GM21423 (cell line): ENCODE results near the gene KCNQ1.

Experiments
- ATAC-seq: cut with Tn5 transposase; IDR thresholded peaks from one replicate; pipeline ENCODE4 v1.9.1; 2021; ENCODE audit warnings: mild to moderate bottlenecking, moderate library complexity; ENCODE audit not compliant: unreplicated experiment

Gene KCNQ1

DNA sequence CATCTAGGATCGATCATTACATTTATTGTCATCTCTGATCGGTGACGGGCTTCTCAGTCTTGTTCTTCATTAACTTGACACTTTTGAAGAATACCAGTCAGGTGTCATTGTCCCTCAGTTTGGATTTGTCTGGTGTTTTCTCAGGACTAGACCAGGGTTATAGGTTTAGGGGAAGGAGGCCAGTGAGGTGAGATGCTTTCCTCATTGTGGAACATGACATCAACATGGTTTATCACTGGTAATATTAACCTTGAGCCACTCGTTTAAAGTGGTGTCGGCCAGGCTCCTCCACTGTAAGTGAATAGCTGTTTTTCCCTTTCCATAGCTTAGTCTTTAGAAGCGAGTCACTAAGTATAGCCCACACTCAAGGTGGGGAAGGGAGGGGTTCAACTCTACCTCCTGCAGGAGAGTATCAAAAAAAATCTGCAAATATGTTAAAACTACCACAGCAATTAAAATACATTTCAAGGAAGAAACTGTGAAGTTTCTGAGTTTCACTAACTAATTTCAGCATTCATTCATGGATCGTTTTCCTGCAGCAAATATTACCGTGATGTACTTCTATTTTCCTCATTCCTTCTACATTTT is 213.0 kb downstream of the KCNQ1 start:
- no peak for ATAC-seq

DNA sequence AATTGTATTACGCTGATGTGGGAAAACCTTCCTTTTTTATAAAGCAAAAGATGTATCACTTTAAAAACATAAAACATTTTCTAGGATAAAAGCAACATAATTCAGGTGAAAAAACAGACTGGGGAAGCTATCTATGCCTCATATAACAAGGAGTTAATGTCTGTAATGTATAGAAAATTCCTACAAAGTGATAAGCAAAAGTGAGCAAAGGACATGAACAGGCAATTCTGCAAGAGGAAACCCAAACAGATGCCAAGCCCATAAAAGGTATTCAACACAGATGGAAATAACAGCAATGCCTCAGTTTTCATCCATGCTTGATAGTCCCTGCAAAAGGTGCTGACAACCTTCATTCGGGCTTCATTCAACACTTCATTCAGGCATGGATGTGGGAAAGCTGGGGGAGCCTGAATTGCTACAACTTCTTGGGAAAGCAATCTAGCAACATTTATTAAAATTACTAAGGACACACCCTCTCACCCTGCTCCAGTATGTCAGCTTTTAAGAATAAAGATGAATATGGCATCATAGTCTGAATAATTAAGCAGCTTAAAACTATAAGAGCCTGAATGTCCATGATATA is 215.6 kb downstream of the KCNQ1 start:
- ATAC-seq = no peak

DNA sequence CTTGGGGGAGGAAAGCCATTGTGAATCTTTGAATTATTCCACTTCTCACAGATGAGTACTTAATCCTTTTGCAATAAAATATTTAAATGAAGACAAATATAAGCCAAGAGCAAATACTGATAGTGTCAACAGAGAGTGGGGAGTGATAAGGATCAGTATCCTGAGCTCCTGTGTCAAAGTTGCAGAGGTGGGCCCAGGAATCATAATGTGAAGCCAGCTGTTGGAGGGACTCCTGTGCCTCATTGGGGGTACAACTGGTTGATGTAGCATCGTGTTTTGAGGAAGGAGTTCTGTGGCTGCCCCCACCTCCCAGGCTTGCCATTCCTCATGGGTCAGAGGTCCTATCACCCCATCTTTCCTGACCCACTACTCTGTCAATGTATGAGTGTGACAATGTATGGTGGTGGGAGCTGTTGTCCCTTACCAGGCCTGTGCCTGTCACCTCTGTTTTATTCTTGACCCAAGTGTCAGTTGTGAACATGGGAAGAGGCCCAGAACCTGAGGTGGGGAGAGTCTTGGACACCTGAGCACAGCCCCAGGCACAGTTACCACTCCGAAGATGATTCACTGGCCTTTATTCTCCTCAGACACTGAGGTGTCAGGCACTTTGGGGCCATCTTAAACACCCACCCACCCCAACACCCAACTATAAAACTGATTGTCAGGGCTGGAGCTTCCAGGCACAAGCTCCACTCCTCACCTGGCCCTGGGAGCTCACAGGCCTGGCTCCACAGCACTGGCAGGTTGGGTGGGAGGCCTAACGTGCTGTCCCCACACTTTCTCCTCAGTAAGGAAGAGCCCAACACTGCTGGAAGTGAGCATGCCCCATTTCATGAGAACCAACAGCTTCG is 216.6 kb downstream of the KCNQ1 start:
- no peak for ATAC-seq

DNA sequence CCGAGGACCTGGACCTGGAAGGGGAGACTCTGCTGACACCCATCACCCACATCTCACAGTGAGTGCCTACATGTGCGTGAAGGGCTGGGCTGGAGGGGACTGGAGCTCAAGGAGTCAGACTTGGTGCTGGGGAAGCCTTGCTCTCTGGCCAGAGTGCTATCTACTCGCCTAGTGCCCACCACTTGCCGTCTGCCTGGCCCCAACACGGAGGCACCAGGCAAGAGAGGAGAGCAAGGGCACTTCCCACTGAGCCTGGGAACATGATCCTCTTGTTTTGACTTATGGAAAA is 217.2 kb downstream of the KCNQ1 start:
- no peak for ATAC-seq

DNA sequence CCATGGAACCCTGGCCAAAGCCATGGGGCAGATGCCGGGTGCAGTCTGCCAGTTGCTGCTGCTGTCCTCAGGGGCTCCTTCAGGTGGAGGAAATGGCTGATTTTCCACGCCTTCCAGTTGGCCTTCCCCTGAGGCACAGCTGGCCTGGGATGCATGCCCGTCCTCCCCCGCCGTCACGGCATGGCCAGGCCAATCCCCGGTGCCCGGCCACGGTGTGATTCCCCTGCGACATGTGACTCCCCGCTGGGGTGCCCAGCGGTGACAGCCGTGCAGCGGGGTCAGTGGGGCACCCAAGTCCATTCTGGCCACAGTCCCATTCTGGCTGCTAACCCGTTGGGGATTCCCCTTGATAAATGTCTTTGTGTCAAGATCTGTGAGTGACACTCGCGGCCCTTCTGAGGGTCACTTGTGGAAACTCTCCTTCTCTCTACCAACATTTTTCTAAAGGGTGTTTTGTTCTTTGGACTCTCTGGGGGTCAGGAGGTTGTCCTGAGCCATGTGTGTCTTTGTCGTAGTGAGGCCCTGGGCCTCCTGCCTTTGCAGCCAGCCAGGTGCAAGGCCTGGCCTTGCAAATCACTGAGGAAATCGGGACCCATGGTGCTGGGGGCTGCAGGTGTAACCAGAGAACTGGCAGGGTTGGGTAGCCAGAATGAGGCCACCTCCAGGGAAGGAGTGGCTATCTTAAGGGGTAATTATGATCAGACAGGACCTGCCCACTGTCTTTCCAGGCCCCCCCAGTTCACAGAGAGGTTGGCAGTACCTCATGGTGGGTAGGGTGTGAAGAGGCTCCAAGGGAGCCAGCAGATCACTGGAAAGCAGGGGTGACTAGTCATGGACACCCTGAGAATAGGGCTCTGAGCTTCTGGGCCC is 217.9 kb downstream of the KCNQ1 start:
- ATAC-seq = no peak

DNA sequence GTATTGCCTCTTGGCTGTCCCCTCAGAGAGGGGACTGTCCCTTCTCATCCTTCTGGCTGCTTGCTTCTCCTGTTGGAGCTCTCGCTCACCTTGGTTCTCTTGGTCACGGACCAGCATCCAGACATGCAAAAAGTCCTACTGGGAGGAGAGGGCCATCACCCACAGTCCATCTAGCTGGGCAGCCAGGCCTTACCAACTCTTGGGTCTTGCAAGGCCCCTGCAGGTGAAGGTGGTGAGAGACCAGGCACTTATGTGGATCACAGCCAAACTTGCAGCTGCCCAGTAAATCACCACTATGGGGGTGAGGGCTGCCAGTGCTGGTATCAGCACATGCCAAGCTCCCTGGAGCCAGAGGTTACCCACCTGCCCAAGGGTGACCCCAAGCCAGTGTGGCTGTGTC is 218.7 kb downstream of the KCNQ1 start:
- ATAC-seq = no peak

DNA sequence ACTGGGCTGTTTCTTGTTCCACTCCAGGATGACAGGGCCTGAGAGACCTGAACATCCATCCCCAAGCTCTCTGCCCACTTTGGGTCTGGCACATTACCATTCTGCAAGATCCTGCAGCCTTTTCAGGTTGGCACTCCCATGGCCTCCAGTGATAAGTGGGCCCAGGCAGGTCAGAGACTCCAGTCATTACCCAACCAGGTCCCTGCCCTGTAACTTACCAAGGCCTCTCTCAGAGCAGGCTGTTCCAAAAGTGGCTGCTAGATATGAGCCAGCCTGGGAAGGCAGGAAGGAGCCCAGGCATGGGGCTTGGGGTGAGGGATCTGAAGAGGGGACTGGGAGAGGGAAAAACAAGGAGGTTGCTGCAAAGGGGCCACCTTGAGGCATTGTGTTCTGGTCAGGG is 219.1 kb downstream of the KCNQ1 start:
- ATAC-seq = no peak

DNA sequence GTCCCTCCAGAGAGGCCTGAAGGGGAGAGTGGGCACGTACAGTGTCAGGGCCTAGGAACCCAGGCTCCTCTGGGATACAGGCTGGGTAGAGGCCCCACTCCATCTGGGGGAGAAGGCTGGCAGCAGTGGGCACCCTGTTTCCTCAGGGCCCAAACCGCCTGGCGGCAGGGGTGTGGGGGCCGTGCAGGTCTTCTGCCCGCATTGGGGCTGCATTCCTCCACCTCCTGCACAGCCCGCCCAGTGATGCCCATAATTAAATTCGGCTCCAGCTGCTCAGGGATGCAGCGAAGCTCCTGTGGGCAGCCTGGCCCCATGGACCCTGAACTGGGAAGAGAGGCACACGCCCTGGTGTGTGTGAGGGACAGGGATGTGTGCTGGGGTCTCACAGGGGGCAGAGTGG is 219.6 kb downstream of the KCNQ1 start:
- no peak for ATAC-seq

DNA sequence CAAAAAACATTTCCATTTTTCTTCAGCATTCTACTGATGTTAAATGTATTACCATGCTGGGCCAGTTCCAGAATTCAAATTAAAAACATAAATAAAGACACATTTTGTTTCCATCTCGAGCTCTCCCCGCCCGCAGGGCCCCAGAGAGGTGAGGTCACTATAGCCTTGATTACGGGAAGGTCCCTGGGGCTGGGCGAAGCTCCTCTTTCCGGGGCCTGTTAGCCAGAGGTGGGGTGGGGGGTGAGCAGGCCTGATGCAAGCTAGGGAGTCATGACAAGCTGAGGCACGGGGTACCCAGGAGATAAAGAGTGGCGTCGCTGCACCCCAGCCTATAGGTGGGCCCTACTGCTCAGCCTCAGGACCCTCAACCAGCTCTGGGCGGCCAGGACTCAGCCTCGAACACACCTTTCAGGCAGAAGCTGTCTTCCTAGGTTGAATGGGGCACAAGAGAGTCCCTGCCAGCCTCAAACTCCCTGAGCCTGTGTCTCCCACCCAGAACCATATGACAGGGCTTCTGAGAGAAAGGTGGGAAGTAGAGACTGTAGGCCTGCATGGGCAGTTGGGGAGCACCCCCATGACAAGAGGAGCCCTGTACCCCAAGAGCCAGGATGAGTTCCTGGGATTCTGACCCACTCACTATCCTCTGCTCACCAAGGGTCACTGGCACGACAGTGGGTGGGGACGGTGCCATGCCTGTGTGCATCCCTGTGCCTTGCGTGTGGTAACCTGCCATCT is 220.2 kb downstream of the KCNQ1 start:
- ATAC-seq = no peak

DNA sequence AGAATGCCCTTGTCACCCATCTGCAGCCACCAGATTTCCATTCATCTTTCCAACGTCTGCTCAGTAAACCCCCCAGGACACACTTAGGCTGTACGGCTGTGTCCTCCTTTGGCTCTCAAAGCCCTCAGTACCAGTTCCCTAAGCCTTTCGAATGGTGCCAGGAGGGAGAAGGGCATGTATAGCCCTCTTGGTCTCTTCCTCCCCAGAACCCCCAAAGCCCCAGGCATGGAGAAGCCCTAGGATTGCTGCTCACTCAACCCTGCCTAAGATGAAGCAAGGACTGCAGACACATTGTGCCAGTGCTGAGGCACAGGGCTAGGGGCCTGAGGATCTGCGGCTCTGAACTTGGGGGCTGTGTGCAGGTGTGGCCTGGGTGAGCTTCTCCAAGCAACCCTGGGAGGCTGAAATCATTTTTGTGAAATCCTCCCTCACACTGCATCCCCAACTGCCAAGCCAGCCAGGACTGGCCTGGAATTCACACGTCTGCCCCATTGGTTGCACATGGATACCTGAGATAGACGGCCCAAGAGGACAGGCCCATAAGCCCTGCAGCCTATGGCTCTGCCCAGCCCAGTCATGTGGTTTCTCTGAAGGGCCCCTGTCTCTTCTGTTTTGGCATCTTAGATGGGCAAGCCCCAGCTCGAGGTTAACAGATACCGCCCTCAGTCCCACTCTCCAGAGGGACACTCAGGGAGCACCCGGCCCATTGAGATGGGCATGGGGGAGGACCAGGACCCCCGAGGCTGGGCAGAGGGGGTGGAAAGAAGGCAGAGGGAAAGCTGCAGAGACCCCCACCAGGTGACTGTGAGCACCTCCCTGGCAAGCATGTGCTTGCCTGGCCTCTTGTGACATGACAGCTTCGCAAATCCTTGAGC is 221.0 kb downstream of the KCNQ1 start:
- ATAC-seq = no peak

DNA sequence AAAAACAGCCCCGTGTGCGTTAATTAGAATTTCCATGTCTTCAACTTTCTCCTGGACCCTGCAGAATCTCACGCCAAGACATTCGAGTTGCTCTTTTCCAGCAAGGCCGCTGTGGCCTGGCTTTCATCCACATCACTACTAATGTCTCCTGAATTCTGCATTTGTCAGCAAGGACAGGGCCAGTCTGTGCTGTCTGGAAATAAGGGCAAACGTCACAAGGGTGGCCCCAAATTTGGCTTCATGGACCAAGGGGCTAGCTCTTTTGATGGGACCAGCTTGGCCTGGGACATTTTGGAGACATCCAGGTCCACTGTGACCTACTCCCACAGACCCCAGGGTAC is 221.6 kb downstream of the KCNQ1 start:
- ATAC-seq = no peak

DNA sequence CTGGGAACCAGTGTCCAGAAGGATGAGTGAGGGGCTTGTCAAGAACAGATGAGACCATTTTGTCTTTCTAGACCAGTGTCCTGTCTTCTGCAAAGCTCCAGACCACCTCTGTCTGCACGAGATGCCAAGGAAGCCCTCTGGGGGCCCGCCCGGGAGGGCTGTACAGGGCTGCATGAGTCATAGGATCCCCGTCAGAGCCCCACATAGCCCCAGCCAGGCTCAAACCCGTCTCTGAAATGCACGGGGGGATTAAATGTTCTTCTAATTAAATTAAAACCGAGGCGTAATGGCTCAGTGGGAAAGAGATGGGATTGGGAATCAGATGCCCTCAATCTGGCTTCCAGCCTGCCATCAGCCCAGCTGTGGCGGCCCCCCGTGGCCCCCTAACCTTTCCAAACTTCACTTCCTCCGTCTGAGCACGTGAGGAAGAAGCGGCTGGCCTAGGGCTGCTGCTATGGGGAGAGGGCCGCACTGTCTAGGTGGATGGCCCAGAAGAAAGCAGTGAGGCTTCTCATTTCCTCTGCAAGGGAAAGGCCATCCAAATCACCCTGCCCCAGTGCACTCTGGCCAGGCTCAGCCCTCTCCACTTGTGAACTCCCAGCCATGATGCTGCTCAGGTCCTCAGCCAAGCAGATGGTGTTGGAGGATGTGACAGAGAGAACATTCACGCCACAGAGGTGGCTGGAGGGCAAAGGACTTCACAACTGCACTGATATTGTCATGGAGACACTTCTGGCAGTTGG is 222.2 kb downstream of the KCNQ1 start:
- no peak for ATAC-seq

DNA sequence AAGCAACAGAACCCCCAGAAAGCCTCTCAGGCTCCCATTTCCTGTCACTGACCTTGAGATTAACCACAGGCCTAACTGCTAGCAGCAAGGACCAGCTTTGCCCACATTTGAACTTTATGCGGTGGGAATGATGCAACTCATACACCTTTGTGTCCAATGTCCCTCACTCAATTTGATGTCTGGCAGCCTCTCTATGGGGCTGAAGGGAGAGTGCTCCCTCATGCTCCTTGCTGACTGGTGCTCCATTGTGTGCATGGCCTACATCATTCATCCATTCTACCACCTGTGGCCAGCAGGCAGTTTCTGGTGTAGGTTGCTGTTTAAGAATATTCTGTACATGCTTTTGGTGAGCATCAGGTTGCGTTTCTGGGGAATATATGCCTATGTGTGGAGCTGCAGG is 223.1 kb downstream of the KCNQ1 start:
- ATAC-seq = no peak

DNA sequence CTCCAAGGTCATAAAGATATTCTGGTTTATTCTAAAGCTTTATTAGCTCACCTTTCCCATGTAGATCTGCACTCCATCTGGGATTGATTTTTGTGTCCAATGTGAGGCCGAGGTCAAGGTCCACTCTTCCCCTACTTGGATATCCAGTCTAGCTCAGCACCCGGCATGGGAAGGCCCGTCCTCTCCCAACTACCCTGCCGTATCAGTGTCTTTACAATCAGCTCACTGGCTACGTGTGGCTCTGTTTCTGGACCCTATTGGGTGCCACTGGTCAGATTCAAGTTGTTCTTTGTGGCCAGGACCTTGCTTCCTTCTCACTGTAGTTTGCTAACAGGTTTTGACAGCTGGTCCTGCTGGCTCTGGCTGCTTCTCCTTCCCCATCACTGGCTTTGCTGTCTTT is 224.1 kb downstream of the KCNQ1 start:
- no peak for ATAC-seq

DNA sequence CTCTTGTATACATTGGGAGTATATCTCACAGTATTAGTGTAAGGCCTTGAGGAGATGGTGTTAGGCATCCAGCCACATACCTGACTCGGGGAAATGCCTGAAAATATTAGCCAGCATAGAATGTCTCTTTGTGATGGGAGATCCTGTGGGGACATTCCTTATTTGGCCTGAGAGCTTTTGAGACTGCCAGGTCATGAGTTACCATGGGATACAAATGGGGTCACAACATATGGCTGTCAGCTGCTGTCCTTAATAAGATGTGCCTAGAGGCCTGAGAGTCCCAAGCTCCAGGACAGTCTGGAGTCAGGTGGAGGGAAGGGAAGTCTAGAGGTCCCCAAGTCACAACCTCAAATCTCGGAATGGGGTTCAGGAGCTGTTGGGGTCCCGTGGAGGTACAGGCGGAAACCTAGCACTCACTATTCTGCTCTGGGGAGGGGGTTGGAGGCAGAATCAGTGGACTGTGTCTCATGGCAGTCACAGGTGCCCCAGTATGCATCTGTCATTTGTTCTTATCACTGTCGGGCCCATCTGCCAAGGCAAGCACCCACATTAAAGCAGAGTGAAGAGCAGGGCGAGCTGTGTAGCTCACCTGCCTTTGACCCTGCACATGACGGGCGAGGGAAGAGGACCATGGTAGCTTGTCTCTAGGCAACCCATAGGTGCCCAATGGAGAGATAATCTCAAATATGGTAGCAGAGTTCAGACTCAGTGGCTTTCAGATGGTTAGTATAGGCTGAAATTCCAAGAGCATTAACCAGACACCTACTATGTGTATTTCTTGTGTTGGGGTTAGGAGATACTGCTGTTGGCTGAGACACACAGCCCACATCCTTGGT is 225.0 kb downstream of the KCNQ1 start:
- no peak for ATAC-seq

DNA sequence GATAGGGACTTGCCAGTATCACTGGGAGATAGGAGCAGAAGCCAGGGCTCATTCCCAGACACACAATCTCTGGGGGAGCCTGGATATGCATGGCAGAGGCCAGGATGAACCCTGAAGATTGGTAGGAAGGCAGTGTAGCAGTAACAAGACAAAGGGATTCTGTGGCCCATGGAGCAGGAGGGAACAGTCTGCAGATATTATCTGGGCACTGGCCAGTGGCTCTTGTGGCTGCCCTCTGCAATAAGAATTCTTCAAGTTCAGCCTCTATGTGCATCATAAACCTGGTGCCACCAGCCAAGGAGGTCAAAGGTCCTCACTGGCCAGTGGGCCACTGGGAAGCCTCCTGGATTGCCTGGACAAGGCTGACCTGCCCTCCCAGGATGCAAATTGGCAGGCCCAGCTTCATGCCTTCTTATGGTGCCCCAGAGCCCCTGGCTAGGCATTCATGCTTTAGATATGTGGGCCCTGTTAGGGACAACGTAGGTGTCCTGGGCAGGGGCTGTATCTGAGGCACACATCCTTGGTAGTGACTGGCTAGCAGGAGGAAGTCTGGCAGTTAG is 225.8 kb downstream of the KCNQ1 start:
- ATAC-seq = no peak

DNA sequence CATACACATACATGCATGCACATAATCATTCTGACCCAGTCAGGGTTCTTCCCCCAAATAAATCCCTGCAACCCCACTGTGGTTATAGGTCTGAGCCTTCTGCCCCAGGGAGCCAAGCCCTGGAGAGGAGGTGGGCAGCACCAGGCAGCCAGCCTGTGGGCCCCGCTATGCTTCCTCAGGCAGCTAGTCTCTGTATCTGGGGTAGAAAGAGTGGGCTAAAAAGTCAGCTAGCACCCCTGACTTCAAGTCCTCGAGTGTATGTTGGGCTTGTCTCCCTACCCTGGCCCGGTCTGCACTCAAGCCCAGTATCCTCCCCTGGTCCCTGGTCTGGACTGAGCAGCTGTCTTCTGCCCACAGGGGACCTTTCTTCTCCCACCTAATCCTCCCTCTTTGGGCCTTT is 226.9 kb downstream of the KCNQ1 start:
- ATAC-seq = no peak

DNA sequence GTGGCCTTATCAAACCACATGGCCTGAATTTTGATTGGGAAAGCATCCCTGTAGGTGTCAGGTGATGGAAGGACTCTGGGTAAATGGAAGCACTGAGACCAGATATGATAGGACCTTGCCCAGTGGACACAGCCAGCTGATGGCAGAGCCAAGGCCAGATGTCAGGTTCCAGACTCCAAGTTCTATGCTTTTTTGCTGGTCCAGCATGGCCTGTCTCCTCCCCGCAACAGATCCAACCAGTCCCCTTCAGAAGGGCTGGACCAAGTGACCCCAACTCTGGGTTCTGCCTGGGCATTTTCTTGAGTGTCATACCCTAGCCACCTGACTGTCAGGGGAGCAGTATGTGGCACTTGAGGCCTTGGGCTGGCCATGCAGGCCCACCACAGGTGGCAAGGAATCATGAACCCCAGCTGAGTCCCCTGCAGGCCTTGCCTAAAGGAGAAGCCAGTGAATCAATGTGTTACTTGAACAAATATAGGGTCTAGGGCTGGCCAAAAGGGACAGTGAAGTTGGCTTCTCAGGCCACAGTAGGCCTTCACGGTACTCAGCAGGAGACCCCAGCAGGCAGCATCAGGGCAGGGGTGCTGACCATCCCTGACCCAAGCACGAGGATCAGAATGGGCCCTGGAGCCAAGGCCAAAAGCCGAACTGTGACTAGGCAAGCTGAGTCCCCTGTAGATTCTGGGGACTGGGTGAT is 227.9 kb downstream of the KCNQ1 start:
- ATAC-seq = no peak
